H9 (cell line): ENCODE measurements around the gene THSD4. TPM values are rescaled to one million over a fixed set of nuclear protein-coding genes. Genes with fewer than 3 reads are reported as not detected.

Source experiments
- DNase-seq: peaks from one replicate; pipeline ENCODE4 v3.0.0-alpha.2; 2017
- H2AFZ ChIP-seq: one replicate; pipeline ENCODE4 v1.6.1; 2013; ENCODE audit warnings: mild to moderate bottlenecking, low read length, control low read depth, moderate library complexity
- H2AK5ac ChIP-seq: 2 replicates; pipeline ENCODE4 v1.6.1; 2013; ENCODE audit warnings: low read length, control low read depth, mixed read lengths; ENCODE audit not compliant: insufficient read length
- H2BK120ac ChIP-seq: one replicate; pipeline ENCODE4 v1.6.1; 2013; ENCODE audit warnings: low read depth, mild to moderate bottlenecking, low read length, control low read depth, inconsistent platforms; ENCODE audit not compliant: poor library complexity, severe bottlenecking
- H2BK12ac ChIP-seq: 2 replicates; pipeline ENCODE4 v1.6.1; 2013; ENCODE audit warnings: low read length, control low read depth, mixed read lengths, low read depth; ENCODE audit not compliant: insufficient read length
- H2BK15ac ChIP-seq: 2 replicates; pipeline ENCODE4 v1.6.1; 2013; ENCODE audit warnings: low read depth, low read length, control low read depth
- H2BK20ac ChIP-seq: one replicate; pipeline ENCODE4 v1.6.1; 2013; ENCODE audit warnings: low read depth, mild to moderate bottlenecking, low read length, control low read depth, inconsistent platforms; ENCODE audit not compliant: poor library complexity, severe bottlenecking
- H2BK5ac ChIP-seq: 2 replicates; pipeline ENCODE4 v1.6.1; 2013; ENCODE audit warnings: low read length, control low read depth, mixed read lengths; ENCODE audit not compliant: insufficient read length
- H3K14ac ChIP-seq: 2 replicates; pipeline ENCODE4 v1.6.1; 2013; ENCODE audit warnings: low read length, control low read depth; ENCODE audit not compliant: insufficient read depth
- H3K18ac ChIP-seq: 2 replicates; pipeline ENCODE4 v1.6.1; 2013; ENCODE audit warnings: low read depth, mild to moderate bottlenecking, mixed read lengths, low read length, control low read depth; ENCODE audit not compliant: insufficient read length
- H3K23ac ChIP-seq: 2 replicates; pipeline ENCODE4 v1.6.1; 2013; ENCODE audit warnings: low read length, control low read depth, mixed read lengths, low read depth; ENCODE audit not compliant: insufficient read length
- H3K23me2 ChIP-seq: 2 replicates; pipeline ENCODE4 v1.6.1; 2013; ENCODE audit warnings: low read depth, mild to moderate bottlenecking, mixed read lengths, low read length, control low read depth; ENCODE audit not compliant: insufficient read length, poor library complexity, severe bottlenecking
- H3K27ac ChIP-seq: 2 replicates; pipeline ENCODE4 v1.5.1; 2013; ENCODE audit warnings: low read length, control low read depth, mixed read lengths, low read depth; ENCODE audit not compliant: insufficient read length
- H3K27me3 ChIP-seq: 2 replicates; pipeline ENCODE4 v1.6.1; 2013; ENCODE audit warnings: low read length, control low read depth, inconsistent platforms; ENCODE audit not compliant: insufficient read depth
- H3K4ac ChIP-seq: 2 replicates; pipeline ENCODE4 v1.6.1; 2013; ENCODE audit warnings: low read depth, mild to moderate bottlenecking, control low read depth, inconsistent platforms, low read length, moderate library complexity
- H3K4me1 ChIP-seq: 2 replicates; pipeline ENCODE4 v1.6.1; 2013; ENCODE audit warnings: low read length, control low read depth, inconsistent platforms; ENCODE audit not compliant: insufficient read depth
- H3K4me2 ChIP-seq: 2 replicates; pipeline ENCODE4 v1.6.1; 2013; ENCODE audit warnings: low read length, control low read depth, mixed read lengths; ENCODE audit not compliant: insufficient read length, insufficient read depth
- H3K56ac ChIP-seq: 2 replicates; pipeline ENCODE4 v1.6.1; 2013; ENCODE audit warnings: low read depth, mild to moderate bottlenecking, mixed read lengths, low read length, control low read depth; ENCODE audit not compliant: insufficient read length
- H3K79me1 ChIP-seq: 2 replicates; pipeline ENCODE4 v1.6.1; 2013; ENCODE audit warnings: low read depth, mild to moderate bottlenecking, moderate library complexity, low read length, control low read depth, inconsistent platforms; ENCODE audit not compliant: insufficient read depth, poor library complexity, severe bottlenecking
- H3K79me2 ChIP-seq: 2 replicates; pipeline ENCODE4 v1.6.1; 2013; ENCODE audit warnings: low read length, control low read depth, inconsistent platforms; ENCODE audit not compliant: insufficient read depth
- H3K9ac ChIP-seq: 2 replicates; pipeline ENCODE4 v1.6.1; 2013; ENCODE audit warnings: low read length, control low read depth, mixed read lengths; ENCODE audit not compliant: insufficient read length; ENCODE audit errors: extremely low read depth
- H3K9me3 ChIP-seq: one replicate; pipeline ENCODE4 v1.6.1; 2013; ENCODE audit warnings: low read depth, low read length, inconsistent platforms; ENCODE audit not compliant: control insufficient read depth
- H3T11ph ChIP-seq: one replicate; pipeline ENCODE4 v1.6.1; 2013; ENCODE audit warnings: mild to moderate bottlenecking, low read length, control low read depth, inconsistent platforms
- H4K20me1 ChIP-seq: one replicate; pipeline ENCODE4 v1.6.1; 2013; ENCODE audit not compliant: control insufficient read depth, insufficient read length, insufficient read depth
- H4K5ac ChIP-seq: 2 replicates; pipeline ENCODE4 v1.6.1; 2013; ENCODE audit warnings: low read depth, mild to moderate bottlenecking, mixed read lengths, low read length, control low read depth; ENCODE audit not compliant: insufficient read length
- H4K8ac ChIP-seq: replicated peaks from 2 replicates; pipeline ENCODE4 v1.6.1; 2013; ENCODE audit warnings: low read length, control low read depth, mixed read lengths, low read depth; ENCODE audit not compliant: insufficient read length
- H4K91ac ChIP-seq: 2 replicates; pipeline ENCODE4 v1.6.1; 2013; ENCODE audit warnings: low read depth, mild to moderate bottlenecking, moderate library complexity, mixed read lengths, low read length, control low read depth; ENCODE audit not compliant: insufficient read length
- H3K27ac Mint-ChIP-seq, 3 experiments: 2 replicates in 2 of 3; 3 replicates in 1 of 3; pipeline ENCODE4 v1.8.0; 2020 to 2021; ENCODE audit warnings: mixed read lengths in 3 of 3, mild to moderate bottlenecking in 1 of 3, moderate library complexity in 1 of 3
- H3K27me3 Mint-ChIP-seq: 2 replicates; pipeline ENCODE4 v1.8.0; 2021; ENCODE audit warnings: low read depth, mild to moderate bottlenecking, moderate library complexity, mixed read lengths
- H3K36me3 Mint-ChIP-seq, 3 experiments: 2 replicates in 2 of 3; 3 replicates in 1 of 3; pipeline ENCODE4 v1.8.0; 2020 to 2021; ENCODE audit warnings: low read depth in 3 of 3, mixed read lengths in 3 of 3; ENCODE audit not compliant: insufficient read depth in 1 of 3
- H3K4me1 Mint-ChIP-seq, 2 experiments: 2 replicates each; pipeline ENCODE4 v1.8.0; 2020; ENCODE audit warnings: mixed read lengths in 2 of 2
- H3K4me3 Mint-ChIP-seq, 2 experiments: 2 replicates in 1 of 2; 3 replicates in 1 of 2; pipeline ENCODE4 v1.8.0; 2020 to 2021; ENCODE audit warnings: mild to moderate bottlenecking in 2 of 2, mixed read lengths in 2 of 2, moderate library complexity in 1 of 2
- H3K9me3 Mint-ChIP-seq, 2 experiments: 2 replicates in 1 of 2; 3 replicates in 1 of 2; pipeline ENCODE4 v1.8.0; 2020; ENCODE audit warnings: mild to moderate bottlenecking in 2 of 2, mixed read lengths in 2 of 2, moderate library complexity in 1 of 2
- WGBS: extraction: QIAGEN DNeasy Blood & Tissue Kit; methylation state at CpG from one replicate; pipeline ENCODE4 v1.1.7; 2013; ENCODE audit warnings: missing lambda C conversion rate, low lambda C conversion rate, mixed read lengths; ENCODE audit not compliant: insufficient read length; ENCODE audit errors: extremely low coverage; 5-methylcytosine and 5-hydroxymethylcytosine counted together
- total RNA-seq: library from RNA; stranded (reverse); gene quantifications from 2 replicates; pipeline ENCODE4 v1.2.1, GENCODE V29; 2021
- TF ChIP-seq, protein P1 (sequence below): fragments of 200-600 bp; sonication (generic); conservative IDR thresholded peaks from 3 replicates; pipeline ENCODE4 v1.8.0; 2021; ENCODE audit warnings: antibody characterized with exemption, mild to moderate bottlenecking

Gene THSD4
- total RNA-seq, 1 experiment from 2014 or later, result 5.5 TPM

DNA sequence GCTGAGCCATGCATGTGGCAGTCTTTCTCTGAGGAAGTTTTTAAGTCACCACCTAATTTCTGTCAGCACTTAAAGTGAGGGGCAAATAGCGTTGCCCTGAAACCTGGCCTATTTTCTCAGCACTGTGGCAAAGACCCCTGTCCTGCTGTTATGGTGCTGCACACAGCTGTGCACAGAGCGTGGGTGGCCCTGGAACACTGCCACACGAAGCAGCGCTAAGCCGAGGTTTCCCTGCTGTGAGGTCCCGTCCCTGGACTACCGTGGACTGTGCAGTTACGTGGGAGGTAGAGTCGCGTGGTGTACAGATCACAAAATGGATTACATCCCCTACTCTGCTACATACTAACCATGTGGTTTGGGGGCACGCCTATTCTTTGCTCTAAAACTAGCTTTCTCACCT is 593.5 kb downstream of the THSD4 start:
- Histone ChIP-seq H3T11ph (no peak overlapping the region), H3K27me3 (no peaks in the 10 kb centered on the region), H2BK120ac (no peak overlapping the region), H3K79me1 (no peaks in the 10 kb centered on the region), H3K14ac (peak overlapping the region; percentile 31; the same call in 1 of the 2 replicates), H2AK5ac (no peak overlapping the region), H3K4ac (no peak overlapping the region), H3K79me2 (no peaks in the 10 kb centered on the region), H3K23ac (no peak overlapping the region), H2AFZ (no peak overlapping the region), H2BK20ac (no peak overlapping the region), H2BK5ac (no peak overlapping the region), H2BK15ac (no peak overlapping the region), H3K4me2 (no peak overlapping the region), H3K9ac (peak overlapping the region; percentile 38), H2BK12ac (no peak overlapping the region), H4K91ac (no peak overlapping the region), H3K56ac (no peak overlapping the region), H3K9me3 (no peaks in the 10 kb centered on the region), H3K27ac (no peak overlapping the region), H3K18ac (no peak overlapping the region), H4K20me1 (no peaks in the 10 kb centered on the region), H4K5ac (no peak overlapping the region), H3K4me1 (peaks cover 6% of the 10 kb centered on the region; the same call in 1 of the 2 replicates), H3K23me2 (no peaks in the 10 kb centered on the region), H4K8ac (no peak overlapping the region)
- no peak for DNase-seq
- no peak overlapping the region for H3K27ac Mint-ChIP-seq
- TF ChIP-seq, protein P1, sequence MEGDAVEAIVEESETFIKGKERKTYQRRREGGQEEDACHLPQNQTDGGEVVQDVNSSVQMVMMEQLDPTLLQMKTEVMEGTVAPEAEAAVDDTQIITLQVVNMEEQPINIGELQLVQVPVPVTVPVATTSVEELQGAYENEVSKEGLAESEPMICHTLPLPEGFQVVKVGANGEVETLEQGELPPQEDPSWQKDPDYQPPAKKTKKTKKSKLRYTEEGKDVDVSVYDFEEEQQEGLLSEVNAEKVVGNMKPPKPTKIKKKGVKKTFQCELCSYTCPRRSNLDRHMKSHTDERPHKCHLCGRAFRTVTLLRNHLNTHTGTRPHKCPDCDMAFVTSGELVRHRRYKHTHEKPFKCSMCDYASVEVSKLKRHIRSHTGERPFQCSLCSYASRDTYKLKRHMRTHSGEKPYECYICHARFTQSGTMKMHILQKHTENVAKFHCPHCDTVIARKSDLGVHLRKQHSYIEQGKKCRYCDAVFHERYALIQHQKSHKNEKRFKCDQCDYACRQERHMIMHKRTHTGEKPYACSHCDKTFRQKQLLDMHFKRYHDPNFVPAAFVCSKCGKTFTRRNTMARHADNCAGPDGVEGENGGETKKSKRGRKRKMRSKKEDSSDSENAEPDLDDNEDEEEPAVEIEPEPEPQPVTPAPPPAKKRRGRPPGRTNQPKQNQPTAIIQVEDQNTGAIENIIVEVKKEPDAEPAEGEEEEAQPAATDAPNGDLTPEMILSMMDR, result no peak
- no CpG with 5 or more reads among the region's 11 CpGs for WGBS
- H3K4me1 Mint-ChIP-seq, result peaks cover 12 to 13% of the 10 kb centered on the region in 2 experiments
- H3K4me3 Mint-ChIP-seq, result no peak overlapping the region
- H3K36me3 Mint-ChIP-seq, result peaks cover 0 to 2% (median 0%) of the 10 kb centered on the region in 3 experiments; a peak in 1 of 7 replicates
- no peaks in the 10 kb centered on the region for H3K27me3 Mint-ChIP-seq
- H3K9me3 Mint-ChIP-seq, result no peaks in the 10 kb centered on the region
